HG03460 (cell line): ENCODE measurements around the gene ADAMTS10.
"Not testable (repeated sequence)": the region's sequence is repeated elsewhere in the genome, so short reads cannot be mapped to it uniquely, and the experiment has no call there.

Source experiments
- ATAC-seq: cut with Tn5 transposase; IDR thresholded peaks from one replicate; pipeline ENCODE4 v1.9.1; 2021; ENCODE audit not compliant: unreplicated experiment

The ADAMTS10 gene

DNA sequence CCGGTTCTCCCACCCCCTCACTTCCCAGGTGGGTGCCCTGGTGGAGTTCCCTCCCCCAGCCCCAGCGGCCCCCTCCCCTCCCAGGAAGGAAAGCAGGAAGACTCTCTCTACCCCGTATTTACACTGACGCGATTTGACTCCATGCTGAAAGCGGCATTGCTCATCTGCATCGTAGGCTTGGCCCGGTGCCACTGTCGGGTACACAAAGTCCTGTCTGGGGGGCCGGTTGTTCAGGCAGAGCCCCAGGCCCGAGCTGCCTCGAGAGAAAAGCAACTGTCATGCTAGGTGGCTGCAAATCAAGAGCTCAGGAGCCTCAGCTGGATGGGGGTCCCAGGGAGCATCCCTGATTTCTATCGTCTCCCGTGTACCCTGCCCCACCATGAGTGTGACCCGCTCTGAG lies 14.9 kb downstream of the ADAMTS10 start:
- no peak for ATAC-seq

- ATAC-seq, result no peak
These were observed 16.6 kb downstream of the ADAMTS10 start for GRCh38 chr19:8593931-8594330.

- ATAC-seq, result no peak
These were observed 18.1 kb downstream of the ADAMTS10 start for GRCh38 chr19:8592231-8593009.

- no peak for ATAC-seq
These were observed 21.3 kb downstream of the ADAMTS10 start for GRCh38 chr19:8589177-8589714.

GRCh38 chr19:8585894-8586750 lies 24.4 kb downstream of the ADAMTS10 start:
- ATAC-seq, result no peak

DNA sequence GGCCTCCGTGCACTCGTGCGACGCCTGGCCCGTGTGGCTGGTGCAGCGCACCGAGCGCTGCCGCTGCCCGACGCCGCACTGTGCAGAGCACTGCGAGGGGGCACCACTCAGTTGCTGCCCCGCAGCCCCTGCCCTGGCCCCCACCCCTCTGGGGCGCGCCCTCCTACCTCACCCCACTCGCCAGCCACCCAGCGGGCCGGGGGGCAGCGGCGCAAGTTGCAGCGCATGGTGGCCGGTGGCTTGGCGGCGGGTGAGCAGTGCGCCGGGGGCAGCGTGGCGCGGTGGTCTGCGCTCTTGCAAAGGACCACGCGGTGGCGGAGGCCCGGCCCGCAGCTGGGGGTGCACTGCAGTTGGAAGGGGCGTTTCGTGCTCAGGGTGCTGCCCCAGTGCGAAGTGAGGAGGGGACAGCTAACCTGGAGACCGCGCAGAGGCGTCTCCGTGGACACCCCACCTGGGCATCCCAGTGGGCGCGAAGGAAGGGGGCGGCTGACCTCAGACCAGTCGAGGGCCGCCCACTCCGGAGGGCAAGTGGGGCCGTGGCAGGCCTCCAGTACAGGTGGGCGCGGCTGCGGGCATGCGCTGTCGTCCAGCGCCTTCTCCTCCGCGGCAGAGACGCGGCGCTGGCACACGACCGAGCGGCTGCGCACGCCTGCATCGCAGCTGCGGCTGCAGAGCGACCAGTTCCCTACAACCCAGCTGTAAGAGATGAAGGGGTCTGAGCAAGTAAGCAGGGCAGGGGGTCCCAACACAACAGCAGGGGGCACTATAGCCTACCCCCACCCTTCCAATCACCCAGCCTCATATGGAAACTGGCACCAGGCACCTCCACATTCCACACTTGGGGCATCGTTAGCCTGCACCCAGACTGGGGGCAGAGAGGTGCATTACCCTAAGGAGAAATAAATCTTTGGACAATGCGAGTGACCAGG lies 25.3 kb downstream of the ADAMTS10 start:
- ATAC-seq, result no peak

DNA sequence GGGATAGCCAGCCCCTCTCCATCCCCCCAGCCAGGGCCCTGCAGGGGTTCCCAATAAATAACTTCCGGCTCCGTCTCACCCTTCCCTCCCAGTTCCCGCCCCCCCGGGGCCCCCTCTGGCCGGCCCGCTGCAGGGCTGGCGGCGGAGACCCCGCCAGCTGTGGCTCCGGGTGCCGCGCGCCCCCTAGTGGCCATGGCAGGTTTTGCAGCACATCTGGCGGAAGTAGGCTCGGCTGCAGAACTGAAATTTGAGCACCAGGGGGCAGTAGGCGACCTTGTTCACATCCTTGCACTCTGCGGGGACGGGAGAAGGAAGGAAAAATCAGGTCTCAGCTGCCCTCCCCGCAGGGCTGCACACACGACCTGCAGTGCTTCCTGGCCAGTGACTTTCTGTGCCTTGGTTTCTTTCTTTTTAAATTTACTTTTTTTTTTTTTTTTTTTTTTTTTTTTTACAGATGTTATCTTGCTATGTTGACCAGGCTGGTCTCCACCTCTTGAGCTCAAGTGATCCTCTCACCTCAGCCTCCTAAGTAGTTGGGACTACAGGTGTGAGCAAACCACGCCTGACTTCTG lies 29.7 kb downstream of the ADAMTS10 start:
- ATAC-seq, result no peak

GRCh38 chr19:8578642-8579265 lies 31.8 kb downstream of the ADAMTS10 start:
- ATAC-seq, result no peak

DNA sequence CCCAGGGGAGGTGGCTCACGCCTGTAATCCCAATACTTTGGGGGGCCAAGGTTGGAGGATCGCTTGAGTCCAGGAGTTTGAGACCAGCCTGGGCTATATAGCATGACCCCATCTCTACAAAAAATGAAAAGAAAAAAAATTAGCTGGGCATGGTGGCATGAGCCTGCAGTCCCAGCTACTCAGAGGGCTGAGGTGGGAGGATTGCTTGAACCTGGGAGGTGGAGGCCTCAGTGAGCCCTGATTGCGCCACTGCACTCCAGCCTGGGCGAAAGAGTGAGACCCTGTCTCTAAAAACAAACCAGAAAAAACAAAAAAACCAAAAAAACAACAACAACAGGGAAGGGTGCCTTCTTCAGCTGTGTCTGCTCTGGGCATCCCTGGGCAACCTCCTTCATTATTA lies 32.8 kb downstream of the ADAMTS10 start:
- no peak for ATAC-seq

DNA sequence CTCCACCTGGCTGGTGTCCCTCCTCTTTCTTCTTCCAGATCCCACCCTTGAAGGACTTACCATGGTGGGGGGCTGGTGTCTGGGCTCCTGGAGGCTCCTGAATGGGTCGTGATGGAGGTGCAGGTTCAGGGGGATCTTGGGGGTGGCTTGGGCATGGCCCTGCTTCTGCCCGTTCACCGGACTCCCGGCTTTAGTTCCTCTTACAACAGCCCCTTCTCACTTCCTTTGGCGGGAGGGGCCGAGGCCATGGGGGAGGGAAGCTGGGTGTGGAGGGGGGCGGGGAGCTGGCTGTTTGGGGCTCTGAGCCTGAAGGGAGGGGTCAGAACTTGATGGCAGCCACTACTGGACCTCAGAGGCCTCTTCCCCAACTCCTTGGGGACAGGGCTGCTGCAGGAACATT lies 33.3 kb downstream of the ADAMTS10 start, which contains the start of gene MYO1F:
MYO1F (minus strand) TSS at position 196 of the 400 bp plus-strand sequence; CDS start at position 63, 133 bp downstream.
- no peak for ATAC-seq

DNA sequence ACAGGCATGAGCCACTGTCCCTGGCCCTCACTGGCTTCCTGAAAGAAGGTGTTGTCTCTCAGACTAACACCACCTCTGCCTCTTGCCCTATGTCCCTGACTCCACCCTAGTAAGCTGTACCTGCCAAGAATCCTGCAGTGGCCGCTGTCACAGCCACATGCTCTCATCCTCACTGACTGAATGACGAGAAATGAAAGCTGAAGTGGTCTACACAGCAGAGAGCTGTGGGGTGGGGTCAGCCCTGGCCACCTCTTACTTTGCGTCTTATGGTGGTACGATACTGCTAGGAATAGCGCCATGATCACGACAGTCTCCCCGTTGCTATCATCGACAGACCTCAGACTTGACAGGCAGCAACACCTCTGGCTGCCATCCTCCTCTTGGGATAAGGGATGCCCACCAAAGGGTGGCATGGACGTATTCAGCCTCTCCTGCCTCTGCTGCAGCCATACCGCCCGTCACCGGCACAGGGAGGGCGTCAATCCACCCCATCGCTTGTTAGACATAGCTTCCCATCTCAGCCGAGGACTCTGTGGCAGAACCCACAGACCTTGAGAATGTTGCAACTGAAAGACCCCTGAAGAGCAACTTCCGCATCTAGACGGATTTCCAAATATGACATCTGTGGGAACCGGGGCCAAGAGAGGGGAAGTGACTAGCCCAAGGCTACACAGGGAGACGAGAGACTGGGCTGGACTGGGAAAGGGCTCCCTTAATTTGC lies 34.1 kb downstream of the ADAMTS10 start:
- no peak for ATAC-seq

GRCh38 chr19:8575467-8575997 lies 35.0 kb downstream of the ADAMTS10 start:
- ATAC-seq, result no peak

DNA sequence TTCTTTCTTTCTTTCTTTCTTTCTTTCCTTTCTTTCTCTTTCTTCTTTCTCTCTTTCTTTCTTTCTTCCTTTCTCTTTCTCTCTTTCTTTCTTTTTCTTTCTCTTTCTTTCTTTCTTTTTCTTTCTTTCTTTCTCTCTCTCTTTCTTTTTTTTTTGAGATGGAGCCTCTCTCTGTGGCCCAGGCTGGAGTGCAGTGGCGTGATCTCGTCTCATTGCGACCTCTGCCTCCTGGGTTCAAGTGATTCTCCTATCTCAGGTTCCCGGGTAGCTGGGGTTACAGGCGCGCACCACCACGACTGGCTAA lies 35.9 kb downstream of the ADAMTS10 start:
- ATAC-seq, result not testable (repeated sequence)

GRCh38 chr19:8573316-8573715 lies 37.2 kb downstream of the ADAMTS10 start:
- ATAC-seq, result no peak

DNA sequence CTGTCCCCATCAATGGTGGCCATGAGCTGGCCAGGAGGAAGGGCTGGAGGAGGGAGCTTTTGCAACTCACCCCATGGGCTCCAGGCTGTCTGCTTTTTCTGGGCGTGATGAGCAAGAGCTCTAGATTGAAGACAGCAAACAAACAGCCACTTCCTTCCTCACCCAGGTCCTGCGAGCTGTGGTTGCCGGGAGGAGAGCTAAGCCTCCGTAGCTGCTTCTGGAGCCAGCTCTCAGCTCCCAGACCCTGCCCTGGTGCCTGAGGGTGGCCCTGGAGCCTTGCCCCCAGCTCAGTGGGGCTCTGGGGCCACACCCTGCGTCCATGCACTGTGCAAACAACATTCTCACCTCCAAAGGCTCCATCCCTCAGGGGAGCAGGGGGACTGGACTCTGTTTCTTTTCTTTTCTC lies 39.5 kb downstream of the ADAMTS10 start:
- ATAC-seq, result no peak

- ATAC-seq, result no peak
These were observed 41.3 kb downstream of the ADAMTS10 start for GRCh38 chr19:8569066-8569771.

DNA sequence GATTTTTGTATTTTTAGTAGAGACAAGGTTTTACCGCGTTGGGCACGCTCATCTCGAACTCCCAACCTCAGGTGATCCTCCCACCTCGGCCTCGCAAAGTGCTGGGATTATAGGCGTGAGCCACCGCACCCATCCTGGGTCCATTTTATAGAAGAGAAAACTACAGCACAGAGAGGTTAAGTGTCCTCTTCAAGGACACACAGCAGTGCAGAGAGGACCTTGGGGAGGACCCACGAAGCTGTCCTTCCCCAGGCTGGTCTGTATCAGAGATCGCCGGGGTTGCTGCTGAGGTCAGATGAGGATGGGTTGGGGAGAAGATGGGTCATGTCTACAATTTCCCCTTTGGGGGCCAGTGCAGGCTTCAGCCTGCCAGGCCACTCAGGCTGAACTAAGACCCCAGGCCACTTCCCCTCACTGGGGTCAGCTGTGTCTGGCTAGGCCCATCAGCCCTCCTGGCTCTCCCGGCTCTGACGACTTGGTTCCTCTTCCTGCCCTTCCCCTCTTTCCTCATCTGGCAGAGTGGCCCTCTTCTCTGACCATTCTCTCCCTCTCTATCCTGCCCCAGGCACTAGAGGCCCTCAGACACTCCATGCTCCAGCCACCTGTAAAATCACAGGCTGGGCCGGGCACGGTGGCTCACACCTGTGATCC lies 42.9 kb downstream of the ADAMTS10 start:
- ATAC-seq, result no peak

- no peak for ATAC-seq
These were observed 43.7 kb downstream of the ADAMTS10 start for GRCh38 chr19:8566855-8567254.
